ENCODE data around the gene HOXB1.

GRCh38 chr17:48504953-48505352 lies 25.9 kb downstream of the HOXB1 start:
- no peak for TF ChIP-seq POLR2A (IDR thresholded peaks at IDR 0.05; ENCODE audit: low read depth, low read length)
- TF ChIP-seq POLR2AphosphoS5 (IDR thresholded peaks at IDR 0.05; ENCODE audit: low read depth, low read length), result no peak

All from GM12892 (cell line).